Activated CD8-positive, alpha-beta memory T cell treated with anti-CD3 and anti-CD28 coated beads, Interleukin-2, amount 50 U/mL, for 48 hours (primary cell): ENCODE measurements around the gene MGRN1.

Experiments used
- DNase-seq: peaks from one replicate; pipeline ENCODE4 v3.0.0-alpha.2; 2020

Gene MGRN1

DNA sequence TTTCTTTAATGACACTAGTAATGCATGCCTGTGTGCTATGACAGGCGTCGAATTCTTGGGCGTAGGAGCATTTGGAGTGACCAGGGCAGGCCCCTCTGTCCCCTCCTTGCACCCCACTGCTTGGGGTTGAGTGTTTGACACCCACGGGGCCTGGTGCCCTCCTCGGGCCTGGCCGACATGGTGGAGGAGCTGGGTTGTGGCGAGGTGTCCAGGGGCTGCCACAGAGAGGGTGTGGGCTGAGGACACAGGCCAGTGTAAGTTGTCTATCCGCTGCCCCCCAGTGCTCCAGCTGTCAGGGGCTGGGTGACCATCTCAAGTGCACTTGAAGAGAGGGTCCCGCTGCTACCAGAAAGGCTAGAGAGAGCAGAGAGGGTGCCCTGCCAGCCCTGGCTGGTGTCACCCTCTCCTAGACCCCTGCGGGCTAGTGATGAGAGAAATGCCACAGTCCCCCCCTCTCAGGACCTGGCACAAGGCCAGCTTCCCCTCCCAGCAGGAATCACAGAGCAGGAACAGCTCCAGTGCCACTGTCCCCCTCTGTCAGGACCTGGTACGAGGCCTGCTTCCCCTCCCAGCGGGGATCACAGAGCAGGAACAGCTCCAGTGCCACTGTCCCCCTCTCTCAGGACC, 30.5 kb downstream of the MGRN1 start:
- DNase-seq = no peak

DNA sequence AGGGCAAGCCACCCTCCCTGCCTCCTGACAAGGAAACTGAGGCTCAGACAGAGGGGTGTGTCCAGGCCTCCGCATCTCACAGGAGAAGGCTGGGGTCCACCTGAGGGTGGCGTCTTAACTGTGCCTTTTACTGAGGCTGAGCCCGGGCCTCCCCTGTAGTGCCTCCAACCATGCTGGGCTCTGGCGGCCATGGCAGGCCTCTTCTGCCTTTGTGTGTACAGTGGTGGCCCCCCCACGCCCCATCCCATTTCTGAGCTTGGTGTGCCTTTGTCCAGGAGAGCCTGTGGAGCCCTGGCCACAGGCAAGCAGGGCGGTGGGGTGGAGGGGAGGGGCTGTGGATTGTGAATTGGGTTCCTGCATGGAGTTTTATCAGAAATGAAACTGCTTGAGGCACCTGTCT, 31.2 kb downstream of the MGRN1 start:
- DNase-seq = no peak

- no peak for DNase-seq
Observed at GRCh38 chr16:4656221-4656620, 31.6 kb downstream of the MGRN1 start.

GRCh38 chr16:4656695-4657686, 32.4 kb downstream of the MGRN1 start:
- DNase-seq = no peak

- no peak for DNase-seq
Observed at GRCh38 chr16:4659363-4660353, 35.0 kb downstream of the MGRN1 start.

DNA sequence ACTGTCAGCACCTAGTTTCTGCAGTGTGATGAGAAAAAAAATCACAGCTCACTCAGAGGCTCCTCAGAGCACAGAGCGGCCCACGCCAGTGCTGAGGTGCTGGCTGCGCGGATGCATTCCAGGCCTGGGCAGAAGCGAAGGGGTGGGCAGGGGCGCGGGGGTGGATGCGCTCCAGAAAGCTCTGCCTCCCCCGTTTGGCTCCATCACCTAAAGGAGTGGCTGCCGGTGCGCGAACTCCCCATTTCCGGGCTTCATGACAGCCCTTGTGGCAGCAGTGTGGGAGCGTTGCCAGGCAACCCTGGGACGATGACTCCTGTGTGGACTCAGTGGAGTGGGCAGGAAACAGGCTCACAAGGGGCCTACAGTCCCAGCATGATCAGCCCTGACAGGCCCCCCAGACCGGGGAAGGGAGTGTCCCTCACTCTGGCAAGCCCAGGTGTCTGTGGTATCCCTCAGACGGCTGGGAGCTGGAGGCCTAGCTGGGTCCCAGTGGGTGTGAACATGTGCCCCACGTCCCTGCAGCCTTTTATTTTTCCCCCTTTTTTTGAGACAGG, 35.9 kb downstream of the MGRN1 start:
- peak; percentile 86 for DNase-seq

- DNase-seq = no peak
Observed at GRCh38 chr16:4661661-4662060, 37.0 kb downstream of the MGRN1 start.

DNA sequence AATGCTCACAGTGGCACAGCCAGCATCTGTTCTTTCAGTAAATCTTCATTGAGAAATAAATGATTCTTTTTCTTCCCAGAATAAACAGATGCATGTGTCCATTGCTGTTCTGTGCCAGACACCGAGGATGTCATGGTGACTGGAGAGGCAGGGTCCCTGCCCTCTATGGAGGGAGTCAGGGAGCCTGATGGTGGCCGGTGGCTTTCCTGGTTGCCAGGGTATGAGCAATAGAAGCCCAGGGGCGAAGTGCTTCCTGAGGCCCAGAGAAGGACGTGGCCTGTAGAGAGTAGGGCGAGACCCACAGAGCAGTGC, 38.8 kb downstream of the MGRN1 start:
- no peak for DNase-seq

DNA sequence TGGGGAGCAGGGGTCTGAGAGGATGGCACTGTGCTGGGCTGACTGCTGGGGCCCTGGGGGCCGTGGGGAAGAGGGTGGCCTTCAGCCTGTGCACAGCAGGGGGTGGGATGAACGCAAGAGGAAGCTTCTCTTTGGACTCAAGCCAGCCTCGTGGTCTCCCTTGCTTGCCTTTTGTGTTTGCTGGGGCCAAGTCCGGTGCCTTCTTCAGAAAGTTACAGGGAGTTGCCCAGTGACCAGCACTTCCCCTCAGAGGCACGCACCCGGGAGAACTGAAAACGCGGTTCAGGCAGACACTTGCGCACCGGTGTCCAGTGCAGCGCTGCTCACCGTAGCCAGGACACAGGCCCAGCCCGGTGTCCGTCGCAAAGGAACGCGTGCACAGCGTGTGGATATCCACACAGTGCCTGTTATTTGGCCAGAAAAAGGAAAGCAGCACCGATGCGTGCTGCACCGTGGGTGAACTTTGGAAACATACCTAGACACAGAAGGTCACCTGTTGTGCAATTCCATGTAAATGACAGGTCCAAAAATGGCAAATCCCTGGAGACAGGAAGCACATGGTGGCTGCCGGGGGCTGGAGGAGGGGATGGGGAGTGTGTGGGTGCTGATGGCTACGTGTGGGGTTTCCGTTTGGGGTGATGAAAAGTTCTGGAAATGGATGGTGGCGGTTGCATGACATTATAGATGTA, 39.3 kb downstream of the MGRN1 start:
- no peak for DNase-seq

DNA sequence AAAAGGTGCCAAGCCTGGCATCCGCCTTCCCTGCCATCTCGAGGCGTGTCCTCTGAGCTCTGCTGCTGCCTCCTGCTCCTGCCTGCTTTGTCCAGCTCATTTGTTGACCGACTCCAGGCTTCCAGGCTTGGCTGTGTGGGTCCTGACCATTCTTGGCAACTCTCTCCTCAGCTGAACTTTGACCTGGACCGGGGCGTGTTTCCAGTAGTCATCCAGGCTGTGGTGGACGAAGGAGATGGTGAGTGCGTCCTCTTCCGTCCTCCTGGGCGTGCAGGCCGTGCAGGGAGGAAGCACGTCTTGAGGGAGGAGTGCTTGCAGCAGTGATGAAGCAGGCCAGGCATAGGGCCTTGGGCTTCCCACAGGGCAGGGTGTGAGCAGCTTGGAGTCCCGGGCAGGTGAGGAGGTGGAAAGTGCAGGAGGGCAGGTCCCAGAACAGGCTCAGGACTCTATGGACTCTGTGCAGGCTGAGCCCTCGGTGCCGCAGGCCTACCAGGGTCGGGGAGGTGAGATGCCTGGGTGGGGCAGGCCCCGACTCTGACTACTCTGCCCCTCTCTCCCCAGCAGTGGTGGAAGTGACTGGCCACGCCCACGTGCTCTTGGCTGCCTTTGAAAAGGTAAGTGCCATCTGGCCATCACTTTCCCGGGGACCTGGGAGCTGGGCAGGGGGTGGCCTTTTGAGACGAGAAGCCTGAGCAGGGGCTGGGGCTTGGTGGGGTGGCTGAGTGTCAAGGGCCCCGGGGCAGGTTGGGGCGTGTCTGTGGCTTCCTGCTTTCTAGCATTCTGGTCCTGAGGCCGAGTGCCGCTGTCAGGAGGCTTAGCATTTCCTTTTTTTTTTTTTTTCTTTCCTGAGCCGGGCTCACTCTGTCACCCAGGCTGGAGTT, 40.2 kb downstream of the MGRN1 start:
- DNase-seq = peak; percentile 77

DNA sequence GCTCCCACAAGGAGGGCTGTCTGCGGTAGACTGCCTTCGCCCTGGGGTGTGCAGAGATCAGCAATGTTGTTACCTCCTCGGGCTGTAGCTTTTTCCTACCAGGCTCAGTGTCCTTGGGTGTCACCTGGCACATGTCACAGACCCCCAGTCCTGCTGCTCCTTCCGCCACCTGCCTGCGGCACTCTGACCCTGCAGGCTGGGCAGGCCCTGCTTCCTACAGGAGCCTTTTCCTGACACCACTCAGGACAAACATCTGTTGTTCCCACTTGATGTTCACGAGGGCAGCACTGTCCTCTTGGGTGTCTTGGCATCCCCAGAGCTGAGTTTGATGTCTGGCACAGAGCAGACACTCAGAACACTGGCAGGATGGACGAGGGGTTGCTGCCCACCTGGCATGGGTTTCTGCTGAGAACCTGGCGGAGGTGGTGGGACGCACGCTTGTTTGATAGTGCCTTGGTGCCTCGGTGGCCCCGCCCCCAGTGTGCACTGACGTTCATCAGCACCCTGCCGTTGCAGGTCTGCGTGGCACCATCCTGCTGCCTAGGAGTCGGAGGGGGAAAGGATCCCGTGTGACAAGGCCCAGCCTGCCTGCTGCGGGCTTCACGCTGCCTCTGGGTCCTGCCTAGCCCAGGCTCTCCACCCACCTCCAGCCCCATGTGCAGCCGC, 42.0 kb downstream of the MGRN1 start:
- DNase-seq = no peak

DNA sequence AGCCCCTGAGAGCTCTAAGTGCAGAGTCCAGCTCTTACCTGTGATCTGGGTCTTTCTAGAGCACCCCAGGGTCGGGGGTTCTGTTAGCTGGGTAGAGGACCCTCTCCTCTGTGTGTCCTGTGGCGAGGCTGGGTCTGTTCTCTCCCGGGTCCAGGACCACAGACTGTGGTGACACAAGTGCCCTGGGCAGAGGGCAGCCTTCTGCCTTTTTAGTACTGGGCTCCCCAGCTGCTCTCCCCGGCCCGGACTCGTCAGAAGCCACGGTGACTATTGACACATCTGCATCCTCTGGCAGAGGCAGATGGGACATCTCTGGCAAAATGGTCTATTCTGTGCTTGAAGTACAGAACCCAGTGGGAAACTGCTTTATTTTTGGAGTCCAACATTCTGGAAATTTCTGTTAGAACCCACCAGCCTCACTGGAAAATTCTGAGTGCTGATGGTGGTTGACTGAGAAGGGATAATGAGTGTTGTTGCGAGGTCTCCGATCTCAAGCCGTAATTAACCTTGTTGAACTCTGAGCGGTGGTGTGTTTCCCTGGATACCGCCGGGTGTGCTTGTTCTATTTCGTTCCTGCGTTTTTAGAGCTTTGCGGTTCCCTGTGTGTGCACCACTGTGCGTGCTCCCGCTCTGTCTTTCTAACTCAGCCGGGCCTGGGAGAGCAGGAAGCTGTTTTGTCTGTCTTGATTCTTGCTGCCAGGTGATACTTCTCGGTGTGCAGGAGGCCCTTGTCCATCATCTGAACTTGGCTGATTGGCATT, 42.8 kb downstream of the MGRN1 start:
- DNase-seq = no peak

DNA sequence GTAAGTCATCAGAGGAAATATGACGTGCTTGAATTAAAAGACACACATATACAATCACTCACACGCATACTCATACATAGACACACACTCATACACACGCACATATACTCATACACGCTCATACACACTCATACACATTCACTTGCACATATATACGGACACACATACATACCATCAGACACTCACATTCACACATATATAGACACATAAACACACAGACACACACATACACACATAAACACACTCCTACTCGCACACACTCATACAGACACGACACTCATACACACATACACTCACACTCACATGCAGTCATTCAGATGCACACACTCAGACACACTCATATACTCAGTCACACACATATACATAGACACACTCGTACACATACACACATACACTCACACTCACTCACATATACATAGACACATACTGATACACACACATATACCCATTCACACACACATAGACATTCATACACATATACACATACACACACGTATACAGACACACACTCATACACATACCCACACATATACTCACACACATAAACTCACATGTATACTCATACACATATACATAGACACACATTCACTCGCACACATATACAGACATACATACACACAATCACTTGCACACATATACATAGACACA, 43.8 kb downstream of the MGRN1 start:
- DNase-seq = no peak

DNA sequence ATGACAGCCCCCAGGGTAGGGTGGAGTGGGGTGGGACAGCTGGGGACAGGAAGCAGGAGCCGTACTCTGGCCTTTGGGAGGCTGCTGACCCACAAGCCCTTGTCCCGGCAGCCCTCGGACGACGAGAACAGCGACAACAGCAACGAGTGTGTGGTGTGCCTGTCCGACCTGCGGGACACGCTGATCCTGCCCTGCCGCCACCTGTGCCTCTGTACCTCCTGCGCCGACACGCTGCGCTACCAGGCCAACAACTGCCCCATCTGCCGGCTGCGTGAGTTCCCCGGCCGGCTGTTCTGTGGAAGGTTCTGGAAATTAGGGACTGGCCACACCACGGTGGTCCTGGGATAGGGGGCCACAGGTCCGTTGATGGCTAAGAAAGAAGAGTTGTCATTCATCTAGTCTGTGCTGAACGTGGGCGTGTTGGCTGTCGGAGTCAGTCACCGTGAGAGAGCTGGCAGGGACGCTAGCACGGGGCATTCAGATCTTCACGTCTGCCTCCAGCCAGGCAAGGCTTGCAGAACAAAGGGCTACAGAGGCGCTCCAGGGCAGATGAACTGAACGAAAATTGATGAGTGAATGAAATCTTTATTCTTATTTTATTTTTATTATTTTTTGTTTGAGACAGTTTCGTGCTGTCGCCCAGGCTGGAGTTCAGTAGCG, 48.9 kb downstream of the MGRN1 start:
- no peak for DNase-seq

DNA sequence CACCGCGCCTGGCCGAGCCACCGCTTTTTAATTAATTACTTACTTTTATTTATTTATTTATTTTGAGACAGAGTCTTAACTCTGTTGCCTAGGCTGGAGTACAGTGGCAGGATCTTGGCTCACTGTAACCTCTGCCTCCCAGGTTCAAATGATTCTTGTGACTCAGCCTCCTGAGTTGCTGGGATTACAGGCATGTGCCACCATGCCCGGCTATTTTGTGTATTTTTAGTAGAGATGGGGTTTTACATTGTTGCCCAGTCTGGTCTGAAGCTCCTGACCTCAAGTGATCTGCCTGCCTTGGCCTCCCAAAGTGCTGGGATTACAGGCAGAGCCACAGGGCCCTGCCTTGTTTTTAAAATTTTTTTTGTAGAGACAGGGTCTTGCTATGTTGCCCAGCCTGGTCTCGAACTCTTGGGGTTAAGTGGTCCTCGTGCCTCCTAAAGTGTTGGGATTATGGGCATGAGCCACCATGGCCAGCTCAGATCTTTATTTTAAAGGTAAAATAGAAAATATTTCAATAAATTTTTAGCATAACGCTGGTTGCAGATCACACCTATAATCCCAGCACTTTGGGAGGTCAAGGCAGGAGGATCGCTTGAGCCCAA, 50.4 kb downstream of the MGRN1 start:
- DNase-seq = no peak

- peak; percentile 86 for DNase-seq
Observed at GRCh38 chr16:4675864-4676786, 51.5 kb downstream of the MGRN1 start.

GRCh38 chr16:4676831-4677230, 52.2 kb downstream of the MGRN1 start:
- DNase-seq = no peak
